Forelimb muscle (tissue), 1 donor: Measurements from ENCODE around the gene L3MBTL1. TPM values are rescaled to one million over a fixed set of nuclear protein-coding genes. Genes with fewer than 3 reads are reported as not detected.
"Not testable (repeated sequence)": the region's sequence is repeated elsewhere in the genome, so short reads cannot be mapped to it uniquely, and the experiment has no call there.

ENCODE experiments used
- DNase-seq: peaks from one replicate; pipeline ENCODE4 v3.0.0-alpha.2; 2013; ENCODE audit warnings: low read depth
- polyA plus RNA-seq: library from polyadenylated mRNA; unstranded; fragments of 120-200 nt; gene quantifications from one replicate; pipeline ENCODE4 v1.2.1, GENCODE V29; 2013; ENCODE audit not compliant: insufficient read length

The L3MBTL1 gene
- polyA plus RNA-seq = 10.4 TPM

DNA sequence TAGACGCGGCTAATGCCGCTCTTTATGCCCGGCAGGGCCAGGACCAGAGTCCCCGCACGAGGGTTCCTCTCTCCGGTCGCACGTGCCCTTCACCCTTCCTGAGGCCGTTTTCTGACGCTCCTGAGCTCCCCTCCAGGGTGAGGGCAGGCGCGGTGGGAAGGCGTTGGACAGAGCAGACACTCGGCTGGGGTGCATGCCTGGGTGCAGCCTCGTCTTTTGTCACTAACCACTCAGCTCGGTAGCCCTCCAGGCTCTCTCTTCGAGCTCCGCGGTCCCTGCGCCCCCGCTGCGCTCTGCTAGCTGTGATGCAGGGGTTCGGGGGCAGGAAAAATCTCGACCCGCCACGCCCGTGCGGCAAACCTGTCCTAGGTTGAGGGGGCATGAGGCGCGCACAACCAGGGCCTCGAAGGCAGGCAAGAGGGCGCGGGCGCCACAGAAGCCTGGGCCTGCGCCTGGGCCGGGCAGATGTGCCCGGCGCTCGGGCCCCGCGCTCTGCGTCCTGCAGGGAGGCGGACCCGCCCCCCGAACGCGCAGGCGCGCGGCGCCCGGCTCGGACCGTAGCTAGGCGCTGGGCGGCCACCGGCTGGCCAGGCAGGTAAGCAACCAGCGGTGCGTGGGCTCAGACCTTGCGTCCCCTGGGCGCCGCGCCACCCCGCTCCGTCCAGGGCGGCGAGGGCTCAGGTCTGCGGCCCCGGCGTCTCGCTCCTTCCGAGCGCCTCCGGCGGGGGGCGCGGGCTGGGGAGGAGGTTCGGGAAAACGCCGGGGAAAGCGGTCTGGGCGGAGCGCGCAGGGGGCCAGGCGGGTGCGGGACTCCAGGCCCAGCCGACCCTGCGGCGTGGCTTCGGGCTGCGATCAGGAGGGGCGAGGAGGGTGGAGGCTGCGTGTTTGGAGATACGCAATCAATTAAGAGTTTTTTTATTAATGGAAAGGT is at the start of gene L3MBTL1:
TSS of gene L3MBTL1 (plus strand) at position 548 of the 931 bp plus-strand sequence. CDS start 5,807 bp downstream, outside the sequence.
- no peak for DNase-seq

DNA sequence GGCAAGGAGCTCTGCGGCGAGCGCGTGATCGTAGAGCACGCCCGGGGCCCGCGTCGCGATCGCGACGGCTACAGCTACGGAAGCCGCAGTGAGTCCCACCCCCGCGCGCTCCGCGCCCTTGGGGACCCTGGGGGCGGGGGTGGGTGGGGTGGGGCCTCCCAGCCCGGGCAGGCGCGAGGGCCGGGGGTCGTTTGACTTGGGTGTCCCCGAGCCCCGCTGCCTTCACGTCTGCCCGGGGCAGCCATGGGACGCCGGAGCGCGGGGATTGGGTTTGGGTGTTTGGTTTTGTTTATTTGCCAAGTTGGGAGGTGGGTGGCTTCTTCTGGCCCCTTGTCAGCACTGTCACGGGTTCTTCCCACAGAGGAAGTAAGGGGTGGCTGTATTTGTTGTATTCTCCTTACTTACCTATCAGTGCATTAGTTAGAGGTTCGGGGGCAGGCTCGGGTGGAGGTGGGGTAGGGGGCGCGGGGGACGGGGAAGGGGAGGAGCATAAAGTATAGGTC is 49.0 kb upstream of the L3MBTL1 start:
- no peak for DNase-seq

DNA sequence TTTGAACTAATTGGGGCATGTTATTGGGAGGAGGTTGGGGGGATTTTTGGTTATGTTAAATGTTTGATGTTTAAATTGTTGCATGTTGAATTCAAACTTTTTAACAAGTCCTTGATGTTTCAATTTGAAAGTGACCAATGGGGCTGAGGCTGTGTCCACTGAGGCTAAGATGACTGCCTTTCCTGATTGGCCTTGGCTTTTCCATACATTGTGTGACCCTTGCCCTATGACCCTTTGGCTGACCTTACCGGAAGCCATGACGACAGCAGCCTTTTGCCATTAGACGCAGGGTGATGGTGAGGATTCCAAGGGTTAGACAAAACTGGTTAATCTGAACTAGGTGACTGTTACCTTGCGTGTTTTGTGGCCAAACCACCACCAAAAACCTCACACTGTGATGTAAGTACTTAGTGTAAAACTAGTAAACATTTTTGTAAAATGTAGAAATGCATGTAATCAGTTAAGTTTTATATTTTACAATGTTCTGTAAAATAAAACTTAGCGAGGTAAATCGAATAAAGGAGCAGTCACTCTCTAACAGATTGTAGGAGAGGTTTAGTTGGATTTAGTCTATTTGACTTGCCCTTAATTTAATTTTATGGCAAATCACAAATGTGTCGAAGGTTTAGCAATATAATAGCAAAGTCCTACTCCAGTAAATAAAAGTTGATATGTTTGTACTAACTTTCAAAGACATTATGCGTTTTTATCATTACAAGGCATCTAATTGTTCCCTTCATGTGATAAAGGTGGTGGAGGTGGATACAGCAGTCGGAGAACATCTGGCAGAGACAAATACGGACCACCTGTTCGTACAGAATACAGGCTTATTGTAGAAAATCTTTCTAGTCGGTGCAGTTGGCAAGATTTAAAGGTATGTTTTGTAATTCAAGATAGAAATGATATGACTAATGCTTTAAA is 48.2 kb upstream of the L3MBTL1 start:
- DNase-seq = no peak

DNA sequence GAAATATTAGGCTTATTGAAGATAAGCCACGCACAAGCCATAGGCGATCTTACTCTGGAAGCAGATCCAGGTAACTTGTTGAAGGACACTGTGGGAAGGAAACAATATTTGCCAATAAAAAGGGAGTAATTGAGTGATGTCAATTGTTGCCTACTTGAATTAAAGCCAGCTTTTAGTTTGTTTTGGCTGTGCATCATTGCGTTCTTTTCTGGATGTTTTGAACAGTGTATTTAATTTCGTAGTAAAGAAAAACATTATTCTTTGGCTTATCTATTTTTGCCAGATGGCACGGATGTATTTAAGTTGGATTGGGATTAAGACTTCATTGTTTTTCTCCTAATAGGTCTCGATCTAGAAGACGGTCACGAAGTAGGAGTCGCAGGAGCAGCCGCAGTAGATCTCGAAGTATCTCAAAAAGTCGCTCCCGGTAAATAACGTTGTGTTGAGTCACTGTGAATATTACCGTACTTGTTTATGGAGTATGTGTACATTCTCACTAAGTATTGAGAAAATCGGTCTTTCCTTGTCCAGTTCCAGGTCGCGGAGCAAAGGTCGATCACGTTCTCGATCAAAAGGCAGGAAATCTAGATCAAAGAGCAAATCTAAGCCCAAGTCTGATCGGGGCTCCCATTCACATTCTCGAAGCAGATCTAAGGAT is 47.2 kb upstream of the L3MBTL1 start:
- DNase-seq = no peak

DNA sequence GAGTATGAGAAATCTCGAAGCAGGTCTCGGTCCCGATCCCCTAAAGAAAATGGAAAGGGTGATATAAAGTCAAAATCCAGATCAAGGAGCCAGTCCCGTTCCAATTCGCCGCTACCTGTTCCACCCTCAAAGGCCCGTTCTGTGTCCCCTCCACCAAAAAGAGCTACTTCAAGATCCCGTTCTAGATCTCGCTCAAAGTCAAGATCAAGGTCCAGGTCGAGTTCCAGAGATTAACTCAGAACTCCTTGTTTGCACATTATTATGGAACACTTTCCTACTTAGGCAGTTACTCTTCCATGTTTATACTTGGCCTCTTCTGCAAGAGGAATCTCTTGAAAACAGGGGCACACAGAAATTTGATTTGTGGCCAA is 46.7 kb upstream of the L3MBTL1 start:
- no peak for DNase-seq

DNA sequence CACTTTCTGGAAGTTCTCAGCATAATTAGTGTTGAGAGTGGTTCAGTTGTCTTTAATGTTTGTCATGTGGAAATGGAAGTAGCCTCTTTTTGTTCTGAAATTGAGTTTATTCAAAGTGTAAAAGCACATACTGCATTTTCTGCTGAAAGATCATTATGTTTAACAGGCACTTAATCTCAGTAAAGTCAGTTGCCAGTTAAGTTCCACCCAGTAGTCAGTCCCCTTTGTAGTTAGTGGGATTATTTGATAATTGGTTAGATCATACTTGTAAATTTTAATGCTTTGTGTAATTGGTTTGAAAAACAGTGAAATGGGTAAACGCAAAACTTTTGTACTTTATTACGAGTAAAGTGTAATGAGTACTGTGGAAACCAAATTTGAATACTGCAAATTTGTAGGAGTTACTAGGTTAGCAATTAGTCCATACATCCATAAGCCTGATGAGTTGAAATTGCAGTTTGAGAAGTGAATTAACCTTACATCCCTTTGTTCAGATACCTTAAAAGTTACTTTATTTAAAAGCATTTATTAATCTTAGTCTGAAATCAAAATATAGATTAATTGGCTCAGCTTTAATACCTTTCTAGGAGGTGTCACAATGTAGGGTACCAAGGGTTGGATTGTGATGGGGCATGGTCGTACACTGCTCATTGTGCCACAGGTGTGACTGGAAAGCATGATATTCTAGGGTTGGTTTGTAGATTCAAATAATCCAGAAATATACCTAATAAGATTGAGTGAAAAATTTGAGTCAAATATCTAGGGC is 45.4 kb upstream of the L3MBTL1 start:
- DNase-seq = no peak

DNA sequence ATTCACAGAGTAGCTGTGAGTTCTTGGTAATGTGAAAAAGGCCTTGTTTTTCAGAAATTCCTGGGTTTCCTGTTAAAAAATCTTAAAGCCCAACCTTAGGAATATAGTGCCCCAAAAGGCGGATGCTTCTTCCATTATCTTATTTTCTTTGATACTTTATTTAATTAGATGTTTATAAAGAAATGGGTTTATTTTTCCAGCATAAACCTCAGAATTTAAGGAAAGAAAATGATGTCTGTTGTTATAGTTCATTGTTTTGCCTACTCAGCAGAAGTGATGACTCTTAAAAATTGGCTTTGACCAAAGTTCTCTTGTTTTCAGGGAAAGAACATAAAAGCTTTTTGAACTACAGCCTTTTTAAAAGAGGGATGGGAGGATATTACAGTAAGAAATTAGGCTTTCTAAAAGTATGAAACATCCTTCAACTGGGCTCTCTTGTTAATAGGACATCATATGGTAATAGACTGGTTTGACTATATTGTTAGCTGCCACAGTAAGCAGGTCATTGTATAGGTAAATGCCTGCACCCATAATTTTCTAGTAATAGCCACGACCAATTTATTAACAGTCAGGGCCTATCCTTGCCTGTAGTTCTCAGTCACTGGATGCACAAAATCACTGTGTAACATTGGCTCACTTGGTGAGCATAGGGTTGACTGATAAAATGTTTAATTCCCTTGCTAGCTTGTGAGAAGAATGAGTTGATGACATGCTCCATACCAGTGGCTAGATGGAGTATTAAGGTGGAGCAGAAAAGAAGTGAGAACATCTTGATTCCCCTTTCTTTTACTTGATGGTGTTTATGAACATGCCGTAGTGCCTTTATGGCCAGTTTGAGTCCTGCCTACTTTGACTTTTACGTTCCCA is 44.6 kb upstream of the L3MBTL1 start:
- DNase-seq = no peak

DNA sequence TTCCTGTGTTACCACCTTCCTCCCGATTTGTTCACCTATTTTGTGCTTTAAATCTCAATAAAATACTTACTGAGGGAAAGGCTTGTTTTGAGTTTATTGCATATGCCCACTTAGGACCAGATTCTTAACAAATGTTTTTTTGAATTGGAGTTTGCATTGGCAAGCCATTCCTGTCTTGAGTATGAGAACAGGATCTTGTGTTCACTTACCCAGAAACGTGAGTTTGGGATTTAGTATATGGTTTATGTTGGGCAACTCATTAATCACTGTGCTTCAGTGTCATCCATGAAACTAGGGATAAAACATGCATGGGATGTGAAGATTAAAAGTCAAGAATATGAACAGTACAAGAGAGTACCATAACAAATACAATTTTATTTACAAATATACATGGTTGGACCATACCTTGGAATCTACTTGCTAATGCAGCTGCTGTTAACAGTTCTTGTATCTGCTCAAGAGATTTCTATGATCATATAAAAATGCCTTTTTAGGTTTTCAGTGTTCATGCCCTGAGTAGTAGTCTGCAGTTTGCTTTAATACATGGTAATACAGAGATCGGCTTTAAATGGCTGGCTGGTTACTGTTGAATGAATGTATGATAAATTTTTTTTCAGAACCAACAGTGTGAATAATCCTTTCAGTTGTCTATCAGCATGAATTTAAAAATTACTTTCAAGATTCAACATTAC is 43.8 kb upstream of the L3MBTL1 start:
- DNase-seq = no peak

DNA sequence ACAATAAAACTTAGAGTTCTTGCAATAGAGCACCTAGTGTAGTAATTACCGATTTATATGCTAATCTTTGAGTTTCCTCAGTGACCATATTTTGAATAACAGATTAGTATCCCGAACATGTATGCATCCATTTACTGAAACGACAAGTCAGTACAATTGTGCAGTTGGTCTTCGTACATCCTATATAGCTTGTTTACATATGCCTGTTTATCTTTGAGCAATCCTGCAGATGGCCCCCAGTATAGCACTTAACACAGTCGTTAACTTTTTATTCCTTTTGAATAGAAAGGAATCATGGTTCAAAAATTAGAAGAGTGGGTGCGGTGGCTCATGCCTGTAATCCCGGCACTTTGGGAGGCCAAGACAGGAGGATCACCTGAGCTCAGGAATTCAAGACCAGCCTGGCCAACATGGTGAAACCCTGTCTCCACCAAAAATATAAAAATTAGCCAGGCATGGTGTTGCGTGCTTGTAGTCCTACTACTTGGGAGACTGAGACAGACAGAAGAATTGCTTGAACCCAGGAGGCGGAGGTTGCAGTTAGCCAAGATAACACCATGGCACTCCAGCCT is 43.2 kb upstream of the L3MBTL1 start:
- DNase-seq = no peak

DNA sequence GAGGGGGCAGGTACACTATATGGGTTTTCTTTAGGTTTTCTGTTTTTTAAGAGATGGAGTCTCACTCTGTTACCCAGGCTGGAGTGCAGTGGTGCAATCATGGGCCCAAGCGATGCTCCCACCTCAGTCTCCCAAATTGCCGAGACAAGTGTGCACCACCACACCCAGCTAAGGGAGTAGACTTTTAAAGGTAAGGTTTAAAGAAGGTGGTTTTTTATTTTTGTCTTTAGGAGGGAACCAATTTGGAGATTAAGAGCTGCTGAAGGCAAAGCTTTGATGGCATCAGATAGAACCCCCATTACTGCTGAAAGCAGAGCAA is 41.9 kb upstream of the L3MBTL1 start:
- DNase-seq = no peak

DNA sequence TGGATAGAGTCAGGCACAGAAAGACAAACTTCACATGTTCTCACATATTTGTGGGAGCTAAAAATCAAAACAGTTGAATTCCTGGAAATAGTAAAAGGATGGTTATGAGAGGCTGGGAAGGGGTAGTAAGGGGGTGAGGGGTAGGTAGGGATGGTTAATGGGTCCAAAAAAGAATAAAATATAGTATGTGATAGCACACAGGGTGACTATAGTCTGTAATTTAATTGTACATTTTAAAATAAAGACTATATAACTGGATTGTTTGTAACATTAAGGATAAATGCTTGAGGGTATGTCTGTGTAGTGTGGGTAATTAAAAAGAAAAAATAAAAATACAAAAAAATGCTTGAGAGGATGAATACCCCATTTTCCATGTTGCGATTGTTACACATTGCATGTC is 39.9 kb upstream of the L3MBTL1 start:
- DNase-seq = no peak

DNA sequence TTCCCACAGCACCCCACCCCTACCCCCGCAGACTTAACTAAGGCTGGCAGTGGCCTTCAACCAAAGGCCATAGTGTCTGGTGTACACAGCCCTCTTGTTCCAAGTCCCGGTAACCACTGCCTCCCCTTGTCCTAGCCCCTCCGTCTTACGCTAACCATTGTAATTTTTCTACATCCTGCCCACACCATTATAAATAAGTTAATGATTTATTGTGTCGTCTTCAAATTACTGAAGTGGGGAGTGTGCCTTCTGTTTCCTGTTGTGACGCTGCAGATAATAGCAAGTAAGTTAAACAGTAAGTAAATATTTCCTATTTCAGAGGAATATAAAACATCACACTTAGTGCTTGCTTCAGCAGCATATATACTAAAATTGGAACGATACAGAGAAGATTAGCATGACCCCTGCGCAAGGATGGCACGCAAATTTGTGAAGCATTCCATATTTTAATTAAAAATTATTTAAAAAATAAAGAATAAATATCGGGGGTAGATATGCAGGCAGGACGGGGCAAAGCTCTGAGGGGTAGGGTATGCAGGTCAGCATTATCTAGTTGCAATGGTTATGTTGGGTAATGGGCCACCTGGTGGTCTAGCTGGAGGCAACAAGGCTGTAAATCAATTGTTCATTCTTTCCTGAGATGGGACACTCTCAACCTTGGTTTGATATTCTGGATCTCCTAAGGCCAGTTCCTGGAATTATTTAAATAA is 34.7 kb upstream of the L3MBTL1 start:
- DNase-seq = no peak

DNA sequence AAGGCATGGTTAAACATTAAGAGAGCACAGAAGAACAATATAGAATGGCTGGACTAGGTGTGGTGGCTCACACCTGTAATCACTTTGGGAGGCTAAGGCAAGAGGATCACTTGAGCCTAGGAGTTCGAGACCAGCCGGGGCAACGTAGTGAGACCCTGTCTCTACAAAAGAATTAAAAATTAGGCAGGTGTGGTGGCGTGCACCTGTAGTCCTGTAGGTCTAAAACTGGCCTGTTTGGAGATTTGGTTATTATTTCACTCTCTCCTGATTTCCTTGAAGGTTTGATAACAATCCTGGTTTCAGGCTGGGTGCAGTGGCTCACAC is 34.2 kb upstream of the L3MBTL1 start:
- no peak for DNase-seq

DNA sequence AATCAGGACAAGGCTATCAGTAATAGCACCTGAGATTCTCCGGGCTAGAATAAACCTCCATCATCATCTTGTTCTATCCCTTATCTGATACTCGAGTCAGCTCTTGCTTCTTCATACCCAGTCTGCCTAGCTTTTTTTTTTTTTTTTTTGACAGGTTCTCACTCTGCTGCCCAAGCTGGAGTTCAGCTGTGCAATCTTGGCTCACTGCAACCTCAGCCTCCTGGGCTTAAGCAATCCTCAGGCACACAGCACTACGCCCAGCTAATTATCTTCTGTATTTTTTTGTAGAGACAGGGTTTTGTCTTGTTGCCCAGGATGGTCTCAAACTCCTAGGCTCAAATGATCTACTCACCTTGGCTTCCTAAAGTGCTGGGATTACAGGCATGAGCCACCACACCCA is 30.3 kb upstream of the L3MBTL1 start:
- DNase-seq = no peak

DNA sequence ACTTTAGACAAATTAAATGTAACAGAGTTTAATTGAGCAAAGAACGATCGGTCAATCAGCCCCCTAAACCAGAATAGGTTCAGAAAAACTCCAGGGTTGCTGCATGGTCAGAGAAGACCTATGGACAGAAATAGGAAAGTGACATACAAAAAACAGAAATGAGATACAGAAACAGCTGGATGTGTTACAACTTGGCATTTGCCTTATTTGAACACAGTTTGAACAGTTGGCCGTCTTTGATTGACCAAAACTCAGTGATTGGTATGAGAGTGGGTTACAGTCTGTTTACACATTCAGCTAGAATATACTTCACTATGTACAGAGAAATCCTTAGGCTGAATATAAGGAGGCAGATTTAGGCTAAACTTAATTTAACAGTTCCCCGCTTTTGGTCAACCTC is 29.9 kb upstream of the L3MBTL1 start:
- no peak for DNase-seq

DNA sequence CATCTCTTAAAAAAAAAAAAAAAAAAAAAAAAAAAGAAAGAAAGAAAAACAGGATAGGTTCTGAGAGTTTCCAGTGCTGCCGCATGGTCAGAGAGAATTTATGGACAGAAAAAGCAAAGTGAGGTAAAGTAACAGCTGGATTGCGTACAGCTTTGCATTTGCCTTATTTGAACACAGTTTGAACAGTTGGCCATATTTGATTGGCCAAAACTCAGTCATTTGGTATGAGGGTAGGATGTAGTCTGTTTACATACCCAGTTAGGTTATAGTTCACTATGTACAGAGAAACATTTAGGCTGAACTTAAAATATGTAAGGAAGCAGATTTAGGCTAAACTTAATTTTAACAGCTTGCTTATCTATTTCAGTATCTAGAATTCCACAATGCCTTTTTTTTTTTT is 17.5 kb upstream of the L3MBTL1 start:
- no peak for DNase-seq

DNA sequence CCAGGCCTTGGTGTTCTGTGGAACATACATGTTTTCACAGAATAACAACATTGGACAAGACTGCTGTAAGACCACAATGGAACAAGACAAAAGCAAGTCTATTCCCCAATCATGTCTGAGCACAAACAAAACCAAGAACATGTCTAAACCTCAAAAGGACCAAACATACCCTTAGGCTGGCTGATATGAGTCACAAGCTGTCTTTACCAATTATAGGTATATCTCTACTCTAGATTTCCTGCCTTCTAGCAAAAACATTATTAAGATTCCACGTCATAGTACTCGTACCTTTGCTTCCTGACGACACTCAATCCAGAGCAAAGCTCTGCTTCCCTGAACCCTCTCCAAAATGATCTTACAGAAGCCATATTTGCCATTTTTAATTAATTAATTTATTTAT is 15.4 kb upstream of the L3MBTL1 start:
- no peak for DNase-seq

DNA sequence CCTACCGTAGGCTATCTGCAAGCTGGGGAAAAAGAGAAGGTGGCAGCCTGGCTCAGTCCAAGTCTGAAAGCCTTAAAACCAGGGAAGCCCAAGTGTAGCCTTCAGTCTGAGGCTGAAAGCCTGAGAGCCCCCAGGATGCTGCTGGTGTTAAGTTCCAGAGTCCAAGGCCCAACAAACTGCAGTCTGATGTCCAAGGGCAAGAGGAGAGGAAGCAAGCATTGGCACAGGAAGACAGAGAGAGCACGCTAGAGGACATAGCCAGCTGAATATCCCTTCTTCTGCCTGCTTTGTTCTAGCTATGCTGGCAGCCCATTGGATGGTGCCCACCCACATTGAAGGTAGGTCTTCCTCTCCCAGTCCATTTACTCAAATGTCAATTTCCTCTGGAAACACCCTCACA is 12.1 kb upstream of the L3MBTL1 start:
- no peak for DNase-seq

DNA sequence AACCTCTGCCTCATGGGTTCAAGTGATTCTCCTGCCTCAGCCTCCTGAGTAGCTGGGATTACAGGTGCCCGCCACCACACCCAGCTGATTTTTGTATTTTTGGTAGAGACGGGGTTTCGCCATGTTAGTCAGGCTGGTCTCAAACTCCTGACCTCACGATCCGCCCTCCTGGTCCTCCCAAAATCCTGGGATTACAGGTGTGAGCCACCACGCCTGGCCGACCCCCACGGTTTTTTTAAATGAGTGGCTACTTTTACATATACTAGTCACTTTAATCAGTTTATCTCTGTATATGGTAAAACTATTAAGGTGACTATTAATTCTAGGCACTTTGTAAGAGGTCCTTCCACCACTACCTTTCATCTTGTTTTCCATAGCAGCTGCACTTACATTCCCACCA is 5.5 kb upstream of the L3MBTL1 start:
- DNase-seq = not testable (repeated sequence)
